Neutrophil (primary cell): ENCODE results near the gene UPK1B.
"Not testable (repeated sequence)": the region's sequence is repeated elsewhere in the genome, so short reads cannot be mapped to it uniquely, and the experiment has no call there.

Experiments used
- H3K27ac ChIP-seq: fragments of 200-600 bp; sonication (generic); 2 replicates; pipeline ENCODE4 v1.5.1; 2016; ENCODE audit warnings: mild to moderate bottlenecking, moderate library complexity
- H3K27me3 ChIP-seq: fragments of 200-600 bp; sonication (generic); 2 replicates; pipeline ENCODE4 v1.6.0; 2016; ENCODE audit warnings: mild to moderate bottlenecking
- H3K36me3 ChIP-seq: fragments of 200-600 bp; sonication (generic); 2 replicates; pipeline ENCODE4 v1.5.1; 2017
- H3K4me1 ChIP-seq, 2 experiments: fragments of 200-600 bp in 1 of 2; sonication (generic) in 1 of 2; 1 replicate in 1 of 2; 2 replicates in 1 of 2; pipeline versions ENCODE4 v1.5.1 to v1.6.1; 2013 to 2016; ENCODE audit warnings: low read depth in 1 of 2, low read length in 1 of 2, mild to moderate bottlenecking in 1 of 2, moderate library complexity in 1 of 2; ENCODE audit not compliant: control insufficient read depth in 1 of 2, insufficient read depth in 1 of 2
- H3K4me3 ChIP-seq, 2 experiments: fragments of 200-600 bp in 1 of 2; sonication (generic) in 1 of 2; 1 replicate in 1 of 2; 2 replicates in 1 of 2; pipeline ENCODE4 v1.5.1; 2013 to 2016; ENCODE audit warnings: low read depth in 1 of 2, low read length in 1 of 2, mild to moderate bottlenecking in 1 of 2, moderate library complexity in 1 of 2
- H3K9me3 ChIP-seq: fragments of 200-600 bp; sonication (generic); 2 replicates; pipeline ENCODE4 v1.5.1; 2016
- TF ChIP-seq, protein P1 (sequence below): fragments of 200-600 bp; sonication (generic); IDR thresholded peaks from 2 replicates; pipeline ENCODE4 v1.5.1; 2016; ENCODE audit warnings: antibody characterized with exemption

The UPK1B gene

GRCh38 chr3:119173325-119173724 lies at the start of gene UPK1B:
TSS of gene UPK1B (plus strand) at chr3:119173598. CDS start at chr3:119186742, 13,144 bp downstream.
- Histone ChIP-seq H3K9me3 (no peaks in the 10 kb centered on the region), H3K27me3 (peaks cover 51% of the 10 kb centered on the region), H3K27ac (no peak within 1 kb of the TSS), H3K36me3 (no peaks in the 10 kb centered on the region), H3K4me3 (no peak within 1 kb of the TSS), H3K4me1 (no peaks in the 10 kb centered on the region)
- TF ChIP-seq, protein P1, sequence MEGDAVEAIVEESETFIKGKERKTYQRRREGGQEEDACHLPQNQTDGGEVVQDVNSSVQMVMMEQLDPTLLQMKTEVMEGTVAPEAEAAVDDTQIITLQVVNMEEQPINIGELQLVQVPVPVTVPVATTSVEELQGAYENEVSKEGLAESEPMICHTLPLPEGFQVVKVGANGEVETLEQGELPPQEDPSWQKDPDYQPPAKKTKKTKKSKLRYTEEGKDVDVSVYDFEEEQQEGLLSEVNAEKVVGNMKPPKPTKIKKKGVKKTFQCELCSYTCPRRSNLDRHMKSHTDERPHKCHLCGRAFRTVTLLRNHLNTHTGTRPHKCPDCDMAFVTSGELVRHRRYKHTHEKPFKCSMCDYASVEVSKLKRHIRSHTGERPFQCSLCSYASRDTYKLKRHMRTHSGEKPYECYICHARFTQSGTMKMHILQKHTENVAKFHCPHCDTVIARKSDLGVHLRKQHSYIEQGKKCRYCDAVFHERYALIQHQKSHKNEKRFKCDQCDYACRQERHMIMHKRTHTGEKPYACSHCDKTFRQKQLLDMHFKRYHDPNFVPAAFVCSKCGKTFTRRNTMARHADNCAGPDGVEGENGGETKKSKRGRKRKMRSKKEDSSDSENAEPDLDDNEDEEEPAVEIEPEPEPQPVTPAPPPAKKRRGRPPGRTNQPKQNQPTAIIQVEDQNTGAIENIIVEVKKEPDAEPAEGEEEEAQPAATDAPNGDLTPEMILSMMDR, result no peak

- Histone ChIP-seq H3K4me1 (no peaks in the 10 kb centered on the region), H3K36me3 (no peaks in the 10 kb centered on the region), H3K9me3 (no peaks in the 10 kb centered on the region), H3K27me3 (no peaks in the 10 kb centered on the region), H3K4me3 (no peak overlapping the region), H3K27ac (no peak overlapping the region)
- TF ChIP-seq, protein P1, result no peak
Observed at GRCh38 chr3:119125342-119125741, 48.1 kb upstream of the UPK1B start.

GRCh38 chr3:119125742-119126504 lies 47.5 kb upstream of the UPK1B start:
- Histone ChIP-seq H3K36me3 (no peaks in the 10 kb centered on the region), H3K9me3 (no peaks in the 10 kb centered on the region), H3K27me3 (no peaks in the 10 kb centered on the region), H3K4me3 (no peak overlapping the region), H3K27ac (no peak overlapping the region), H3K4me1 (no peaks in the 10 kb centered on the region)
- TF ChIP-seq, protein P1, result no peak

- not testable (repeated sequence) for H3K36me3 ChIP-seq, H3K27me3 ChIP-seq, H3K9me3 ChIP-seq, H3K4me1 ChIP-seq, H3K4me3 ChIP-seq, H3K27ac ChIP-seq
Observed at GRCh38 chr3:119130291-119130690, 43.1 kb upstream of the UPK1B start.

DNA sequence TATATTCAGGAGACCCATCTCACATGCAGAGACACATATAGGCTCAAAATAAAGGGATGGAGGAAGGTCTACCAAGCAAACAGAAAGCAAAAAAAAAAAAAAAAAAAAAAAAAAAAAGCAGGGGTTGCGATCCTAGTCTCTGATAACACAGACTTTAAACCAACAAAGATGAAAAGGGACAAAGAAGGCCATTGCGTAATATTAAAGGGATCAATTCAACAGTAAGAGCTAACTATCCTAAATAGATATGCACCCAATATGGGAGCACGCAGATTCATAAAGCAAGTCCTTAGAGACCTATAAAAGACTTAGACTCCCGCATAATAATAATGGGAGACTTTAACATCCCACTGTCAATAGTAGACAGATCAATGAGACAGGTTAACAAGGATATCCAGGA lies 41.1 kb upstream of the UPK1B start:
- not testable (repeated sequence) for H3K27ac ChIP-seq, H3K4me3 ChIP-seq, H3K4me1 ChIP-seq, H3K27me3 ChIP-seq, H3K36me3 ChIP-seq, H3K9me3 ChIP-seq

DNA sequence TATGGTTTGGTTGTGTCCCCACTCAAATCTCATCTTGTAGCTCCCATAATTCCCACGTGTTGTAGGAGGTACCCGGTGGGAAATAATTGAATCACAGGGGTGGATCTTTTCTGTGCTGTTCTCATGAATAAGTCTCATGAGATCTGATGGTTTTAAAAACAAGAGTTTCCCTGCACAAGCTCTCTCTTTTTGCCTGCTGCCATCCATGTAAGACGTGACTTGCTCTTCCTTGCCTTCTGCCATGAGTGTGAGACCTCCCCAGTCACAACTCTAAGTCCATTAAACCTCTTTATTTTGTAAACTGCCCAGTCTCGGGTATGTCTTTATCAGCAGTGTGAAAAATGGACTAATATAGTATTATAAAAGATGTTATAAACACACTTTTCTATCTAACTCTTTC lies 34.0 kb upstream of the UPK1B start:
- H3K4me1 ChIP-seq, H3K27ac ChIP-seq, H3K27me3 ChIP-seq, H3K4me3 ChIP-seq, H3K36me3 ChIP-seq, H3K9me3 ChIP-seq: not testable (repeated sequence)

DNA sequence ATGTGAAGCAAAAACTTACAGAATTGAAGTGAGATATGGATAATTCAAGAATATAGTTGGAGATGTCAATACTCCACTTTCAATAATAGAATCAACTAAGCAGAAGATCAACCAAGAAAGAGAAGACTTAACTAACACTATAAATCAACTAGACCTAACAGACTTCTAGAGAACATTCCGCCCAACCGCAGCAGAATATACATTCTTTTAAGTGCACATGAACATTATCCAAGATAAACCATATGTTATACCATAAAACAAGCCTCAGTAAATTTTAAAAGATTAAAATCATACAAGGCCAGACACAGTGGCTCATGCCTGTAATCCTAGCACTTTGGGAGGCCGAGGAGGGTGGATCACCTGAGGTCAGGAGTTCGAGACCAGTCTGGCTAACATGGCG lies 32.9 kb upstream of the UPK1B start:
- Histone ChIP-seq H3K4me3 (no peak overlapping the region), H3K9me3 (no peaks in the 10 kb centered on the region), H3K4me1 (no peaks in the 10 kb centered on the region), H3K36me3 (no peaks in the 10 kb centered on the region), H3K27me3 (no peaks in the 10 kb centered on the region), H3K27ac (no peak overlapping the region)
- TF ChIP-seq, protein P1, result no peak
